ENCODE data around the gene CPA2.

- no peak for TF ChIP-seq YY1 (IDR thresholded peaks at IDR 0.05; ENCODE audit: insufficient read depth, insufficient read length)
- no peak for TF ChIP-seq ZNF274 (IDR thresholded peaks at IDR 0.05; ENCODE audit: low read depth, low read length)
Measured at GRCh38 chr7:130314305-130314704, 47.6 kb downstream of the CPA2 start.
